ENCODE measurements around the gene OR6Q1. TPM values are rescaled to one million over a fixed set of nuclear protein-coding genes. Genes with fewer than 3 reads are reported as not detected.
"Not testable (repeated sequence)": the region's sequence is repeated elsewhere in the genome, so short reads cannot be mapped to it uniquely, and the experiment has no call there.

Gene OR6Q1, protein sequence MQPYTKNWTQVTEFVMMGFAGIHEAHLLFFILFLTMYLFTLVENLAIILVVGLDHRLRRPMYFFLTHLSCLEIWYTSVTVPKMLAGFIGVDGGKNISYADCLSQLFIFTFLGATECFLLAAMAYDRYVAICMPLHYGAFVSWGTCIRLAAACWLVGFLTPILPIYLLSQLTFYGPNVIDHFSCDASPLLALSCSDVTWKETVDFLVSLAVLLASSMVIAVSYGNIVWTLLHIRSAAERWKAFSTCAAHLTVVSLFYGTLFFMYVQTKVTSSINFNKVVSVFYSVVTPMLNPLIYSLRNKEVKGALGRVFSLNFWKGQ
- not detected in 2 replicates for polyA plus RNA-seq (2014; cell fraction: cytosol; rRNA removed)
- not detected in 2 replicates for polyA plus RNA-seq (2014; cell fraction: nucleus; rRNA removed)

DNA sequence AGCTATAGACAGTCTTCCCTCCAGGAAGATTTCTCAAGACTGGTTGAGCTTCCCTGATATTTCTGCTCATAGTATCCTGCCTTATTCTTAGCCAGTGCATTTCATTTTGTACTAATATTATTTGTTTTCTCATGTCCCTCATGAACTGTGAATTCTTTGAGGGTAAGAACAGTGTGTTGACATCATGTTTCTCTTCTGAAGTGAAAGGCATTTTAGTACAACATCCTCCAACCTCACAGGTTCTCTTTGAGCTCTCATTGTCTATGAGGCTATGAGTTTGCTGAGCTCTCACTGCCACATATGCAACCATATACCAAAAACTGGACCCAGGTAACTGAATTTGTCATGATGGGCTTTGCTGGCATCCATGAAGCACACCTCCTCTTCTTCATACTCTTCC is at the start of gene OR6Q1:
Gene OR6Q1 (plus strand): TSS at position 301 of the 400 bp plus-strand sequence. CDS start 0 bp downstream, at position 301.
- no peak for DNase-seq (ENCODE audit: low spot score)

GRCh38 chr11:57981536-57981935 is 49.2 kb upstream of the OR6Q1 start:
- DNase-seq (ENCODE audit: low spot score), result no peak

DNA sequence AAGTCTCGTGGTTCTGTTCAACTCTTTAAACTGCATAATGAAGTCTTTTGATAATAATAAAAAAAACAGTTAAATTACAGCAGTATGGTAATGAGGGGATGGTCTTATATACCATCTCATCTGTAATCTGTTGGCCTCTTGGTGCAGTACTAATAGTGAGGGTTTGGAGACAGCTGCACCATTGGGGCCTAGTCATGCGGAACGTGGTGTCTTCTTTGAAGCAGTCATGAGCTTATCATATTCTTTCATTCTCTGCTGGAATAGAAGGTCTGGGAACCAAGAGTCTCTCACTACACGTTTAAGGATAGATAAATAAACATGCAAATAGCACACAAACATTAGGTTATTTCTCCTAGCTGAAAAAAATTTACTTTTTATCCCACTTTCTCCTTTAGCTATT is 48.0 kb upstream of the OR6Q1 start:
- DNase-seq (ENCODE audit: low spot score), result no peak

DNA sequence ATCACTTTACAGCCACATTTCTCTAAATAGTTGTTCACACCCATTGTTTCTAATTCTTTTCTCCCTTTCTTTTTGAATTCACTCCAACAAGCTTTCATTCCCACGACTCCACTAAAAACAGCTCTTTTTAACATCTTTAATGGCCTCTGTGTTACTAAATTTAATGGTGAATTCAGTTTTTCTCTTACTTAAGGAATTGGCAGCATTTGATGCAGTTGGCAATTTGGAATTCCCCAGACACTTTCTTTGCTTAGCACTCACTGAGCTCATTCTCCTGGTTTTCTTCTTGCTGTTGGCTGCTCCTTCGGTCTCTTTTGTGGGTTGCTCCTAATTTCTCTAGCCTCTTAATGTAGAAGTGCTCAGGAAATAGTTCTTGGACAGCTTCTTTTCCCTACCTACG is 47.6 kb upstream of the OR6Q1 start:
- no peak for DNase-seq (ENCODE audit: low spot score)

DNA sequence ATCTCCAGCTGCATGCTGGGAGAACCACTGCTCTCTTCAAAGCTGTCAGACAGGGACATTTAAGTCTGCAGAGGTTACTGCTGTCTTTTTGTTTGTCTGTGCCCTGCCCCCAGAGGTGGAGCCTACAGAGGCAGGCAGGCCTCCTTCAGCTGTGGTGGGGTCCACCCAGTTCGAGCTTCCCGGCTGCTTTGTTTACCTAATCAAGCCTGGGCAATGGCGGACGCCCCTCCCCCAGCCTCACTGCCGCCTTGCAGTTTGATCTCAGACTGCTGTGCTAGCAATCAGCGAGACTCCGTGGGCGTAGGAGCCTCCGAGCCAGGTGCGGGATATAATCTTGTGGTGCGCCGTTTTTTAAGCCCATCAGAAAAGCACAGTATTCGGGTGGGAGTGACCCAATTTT is 31.2 kb upstream of the OR6Q1 start:
- DNase-seq (ENCODE audit: low spot score), result not testable (repeated sequence)

DNA sequence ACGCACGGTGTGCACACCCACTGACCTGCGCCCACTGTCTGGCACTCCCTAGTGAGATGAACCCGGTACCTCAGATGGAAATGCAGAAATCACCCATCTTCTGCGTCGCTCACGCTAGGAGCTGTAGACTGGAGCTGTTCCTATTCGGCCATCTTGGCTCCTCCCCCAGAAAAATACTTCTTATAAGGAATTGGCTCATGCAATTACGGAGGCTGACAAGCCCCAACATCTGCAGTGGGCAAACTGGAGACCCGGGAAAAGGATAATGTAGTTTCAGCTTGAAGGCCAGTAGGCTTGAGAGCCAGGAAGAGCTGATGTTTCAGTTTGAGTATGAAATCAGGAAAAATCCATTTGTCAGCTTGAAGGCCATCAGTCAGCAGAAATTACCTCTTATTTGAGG is 30.7 kb upstream of the OR6Q1 start:
- peak; percentile 8 for DNase-seq (ENCODE audit: low spot score)

DNA sequence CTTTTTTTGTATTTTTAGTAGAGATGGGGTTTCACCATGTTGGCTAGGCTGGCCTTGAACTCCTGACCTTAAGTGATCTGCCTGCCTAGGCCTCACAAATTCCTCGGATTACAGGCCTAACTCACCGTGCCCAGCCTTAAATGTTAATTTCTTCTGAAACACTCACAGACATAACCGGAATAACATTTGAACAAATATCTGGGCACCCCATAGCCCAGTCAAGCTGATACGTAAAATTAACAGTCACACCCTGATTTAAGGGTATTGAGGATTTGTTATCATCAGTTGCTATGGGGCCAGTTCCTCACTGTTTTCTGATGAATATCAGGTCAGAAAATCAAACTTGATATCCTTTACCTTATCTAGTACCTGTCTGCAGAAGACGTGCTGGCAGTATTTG is 30.1 kb upstream of the OR6Q1 start:
- DNase-seq (ENCODE audit: low spot score), result no peak

GRCh38 chr11:58003036-58003435 is 27.7 kb upstream of the OR6Q1 start:
- DNase-seq (ENCODE audit: low spot score), result no peak

- no peak for DNase-seq (ENCODE audit: low spot score)
Measured at GRCh38 chr11:58003591-58003990, 27.2 kb upstream of the OR6Q1 start.

DNA sequence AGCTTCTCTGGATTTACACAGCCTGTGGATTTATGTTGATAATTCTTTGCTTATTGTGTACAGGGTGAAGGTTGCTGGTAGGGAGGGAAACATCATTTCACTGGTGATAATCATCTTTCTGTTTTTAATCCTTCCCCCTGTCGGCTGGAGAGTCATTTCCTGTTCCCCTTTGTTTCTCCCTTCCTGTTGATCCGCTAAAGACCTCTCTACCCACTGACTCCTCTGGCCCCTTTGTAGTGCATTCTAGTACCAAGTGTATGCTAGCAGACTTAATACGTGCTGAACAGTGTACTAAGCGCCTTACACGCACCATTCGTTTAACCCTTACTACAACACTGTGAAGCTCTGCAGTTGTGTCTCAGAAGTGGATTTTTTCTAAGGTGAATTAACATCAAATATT is 26.1 kb upstream of the OR6Q1 start:
- no peak for DNase-seq (ENCODE audit: low spot score)

GRCh38 chr11:58006940-58007339 is 23.8 kb upstream of the OR6Q1 start:
- no peak for DNase-seq (ENCODE audit: low spot score)

- DNase-seq (ENCODE audit: low spot score), result no peak
Measured at GRCh38 chr11:58011771-58012170, 19.0 kb upstream of the OR6Q1 start.

- DNase-seq (ENCODE audit: low spot score), result no peak
Measured at GRCh38 chr11:58023435-58023931, 7.3 kb upstream of the OR6Q1 start, which contains the start of gene OR9Q1. Gene OR9Q1, plus strand, starts transcription at chr11:58023881. Its CDS starts 155,564 bp downstream, at chr11:58179445.

GRCh38 chr11:58024601-58025091 is 6.1 kb upstream of the OR6Q1 start:
- DNase-seq (ENCODE audit: low spot score), result no peak

- no peak for DNase-seq (ENCODE audit: low spot score)
Measured at GRCh38 chr11:58027341-58027740, 3.4 kb upstream of the OR6Q1 start.

DNA sequence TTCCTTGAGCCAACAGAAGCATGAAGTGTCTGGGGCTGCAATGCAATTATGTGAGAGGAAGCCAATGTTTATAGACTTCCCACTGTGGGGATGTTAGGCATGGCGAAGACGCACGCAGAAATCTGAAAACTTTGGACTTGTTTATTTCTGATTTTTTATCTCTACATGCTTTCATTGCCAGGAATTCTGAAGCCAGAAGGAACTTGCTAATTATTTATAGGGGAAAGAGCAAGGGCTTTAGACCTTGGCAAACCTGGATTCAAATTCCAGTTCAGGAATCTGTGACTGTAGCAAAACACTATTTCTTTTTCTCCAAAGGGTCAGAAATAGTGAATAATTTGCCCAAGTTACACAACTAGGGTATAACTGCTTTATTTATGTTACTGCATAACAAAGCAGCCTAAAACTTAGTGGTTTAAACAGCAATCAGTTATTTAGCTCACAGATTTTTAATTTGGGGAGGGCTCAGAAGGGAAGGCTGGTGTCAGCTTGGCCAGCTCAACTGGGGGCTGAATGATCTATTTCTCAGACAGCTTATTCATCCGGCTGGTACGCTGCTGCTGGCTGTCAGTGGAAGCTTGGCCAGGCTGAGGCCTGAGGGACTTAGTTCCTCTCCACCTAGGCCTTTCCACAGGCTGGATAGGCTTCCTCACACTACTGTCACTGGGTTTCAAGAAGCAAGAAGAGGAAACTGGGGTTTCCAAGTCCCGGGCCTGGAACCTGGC is 1.9 kb upstream of the OR6Q1 start:
- DNase-seq (ENCODE audit: low spot score), result no peak

- no peak for DNase-seq (ENCODE audit: low spot score)
Measured at GRCh38 chr11:58034471-58034870, 3.7 kb downstream of the OR6Q1 start.

DNA sequence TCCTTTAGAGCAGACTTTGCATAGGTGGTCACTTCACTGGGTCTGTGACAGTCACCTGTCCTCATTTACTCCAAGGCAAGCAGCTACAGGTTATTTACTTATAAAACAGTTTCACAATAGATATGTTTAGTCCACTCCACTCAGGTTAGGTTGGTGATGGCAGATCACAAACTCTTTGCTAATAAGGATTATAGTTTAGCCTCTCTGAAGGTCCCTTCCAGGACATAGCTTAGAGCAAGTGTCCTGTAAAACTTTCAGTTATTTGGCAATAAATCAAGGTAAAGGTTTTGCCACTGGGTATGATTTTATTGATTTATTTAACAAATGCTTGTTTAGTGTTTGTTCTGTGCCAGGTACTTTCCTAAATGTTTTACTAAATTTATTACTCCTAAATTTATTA is 8.8 kb downstream of the OR6Q1 start:
- no peak for DNase-seq (ENCODE audit: low spot score)

- no peak for DNase-seq (ENCODE audit: low spot score)
Measured at GRCh38 chr11:58043379-58043778, 12.6 kb downstream of the OR6Q1 start.

DNA sequence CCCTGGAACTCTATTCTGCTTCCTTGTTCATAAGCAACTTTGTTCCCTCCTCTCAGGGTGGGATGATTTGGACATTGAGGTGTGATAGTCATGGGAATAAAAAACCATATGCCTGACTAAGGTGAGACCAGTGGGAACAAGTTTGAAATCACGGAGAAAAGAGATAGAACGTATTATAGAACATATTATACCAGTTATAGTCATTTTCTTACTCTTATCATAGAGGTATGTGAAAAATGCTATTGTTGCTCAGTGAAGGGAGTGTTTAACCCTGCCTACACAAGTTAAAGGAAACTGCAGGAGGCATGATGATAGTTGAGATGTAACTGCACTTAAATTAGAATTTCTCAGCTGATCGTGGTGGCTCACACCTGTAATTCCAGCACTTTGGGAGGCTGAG is 15.5 kb downstream of the OR6Q1 start:
- no peak for DNase-seq (ENCODE audit: low spot score)

DNA sequence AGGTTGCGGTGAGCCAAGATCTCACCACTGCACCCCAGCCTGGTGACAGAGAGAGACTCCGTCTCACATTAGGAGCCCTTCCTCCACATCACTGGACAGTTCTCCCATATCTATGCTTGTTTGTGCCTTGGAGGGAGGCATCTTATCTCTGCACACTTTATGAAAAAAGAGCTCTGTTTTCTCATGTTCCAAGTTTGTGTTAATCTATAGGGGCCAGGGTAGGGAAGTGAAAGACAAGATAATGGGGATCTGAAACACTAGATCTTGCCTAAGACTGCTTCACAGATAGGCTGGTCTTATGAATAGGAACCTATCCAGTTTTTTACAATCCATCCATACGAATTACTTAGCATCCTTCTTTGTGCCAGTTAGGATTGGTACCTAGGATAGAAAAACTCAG is 17.1 kb downstream of the OR6Q1 start:
- DNase-seq (ENCODE audit: low spot score), result no peak

- DNase-seq (ENCODE audit: low spot score), result no peak
Measured at GRCh38 chr11:58055806-58056401, 25.2 kb downstream of the OR6Q1 start.
